UCSD-AML1 (cell line): ENCODE data around the gene HDDC2.

ENCODE experiments used
- DNase-seq: peaks from one replicate; lab custom pipeline; 2025; ENCODE audit not compliant: unreplicated experiment; lab: John Stamatoyannopoulos, UW

The HDDC2 gene

GRCh38 chr6:125271486-125272159 lies 30.1 kb downstream of the HDDC2 start:
- no peak for DNase-seq

GRCh38 chr6:125270380-125270779 lies 31.4 kb downstream of the HDDC2 start:
- no peak for DNase-seq

GRCh38 chr6:125269328-125269985 lies 32.3 kb downstream of the HDDC2 start:
- DNase-seq: no peak

GRCh38 chr6:125268765-125269164 lies 33.0 kb downstream of the HDDC2 start:
- no peak for DNase-seq

GRCh38 chr6:125267806-125268523 lies 33.8 kb downstream of the HDDC2 start:
- no peak for DNase-seq

- DNase-seq: no peak
These were observed 37.3 kb downstream of the HDDC2 start for GRCh38 chr6:125264476-125264875.

GRCh38 chr6:125262016-125263013 lies 39.5 kb downstream of the HDDC2 start:
- no peak for DNase-seq

- DNase-seq: no peak
These were observed 42.4 kb downstream of the HDDC2 start for GRCh38 chr6:125259354-125259736.

GRCh38 chr6:125258651-125259353 lies 43.0 kb downstream of the HDDC2 start:
- no peak for DNase-seq

- no peak for DNase-seq
These were observed 44.4 kb downstream of the HDDC2 start for GRCh38 chr6:125257351-125257750.

- DNase-seq: no peak
These were observed 46.6 kb downstream of the HDDC2 start for GRCh38 chr6:125255201-125255600.

GRCh38 chr6:125254321-125254720 lies 47.4 kb downstream of the HDDC2 start:
- DNase-seq: no peak

GRCh38 chr6:125253881-125254280 lies 47.9 kb downstream of the HDDC2 start:
- no peak for DNase-seq

- DNase-seq: no peak
These were observed 48.9 kb downstream of the HDDC2 start for GRCh38 chr6:125252891-125253290.

- DNase-seq: no peak
These were observed 50.1 kb downstream of the HDDC2 start for GRCh38 chr6:125251516-125252220.

- DNase-seq: no peak
These were observed 51.3 kb downstream of the HDDC2 start for GRCh38 chr6:125250511-125250910.

- DNase-seq: no peak
These were observed 53.6 kb downstream of the HDDC2 start for GRCh38 chr6:125248136-125248535.

GRCh38 chr6:125246566-125246965 lies 55.2 kb downstream of the HDDC2 start:
- DNase-seq: no peak

GRCh38 chr6:125245523-125246264 lies 56.1 kb downstream of the HDDC2 start:
- DNase-seq: no peak
